OCI-LY7 (cell line): ENCODE measurements around the gene BBX. TPM values are rescaled to one million over a fixed set of nuclear protein-coding genes. Genes with fewer than 3 reads are reported as not detected.
A peak's percentile ranks its signal among the peaks of the same experiment; 100 is the strongest.

ENCODE experiments used
- BruUV-seq: library from RNA; stranded (reverse); fragments of 400-500 nt; replicated peaks from 2 replicates; lab custom pipeline; 2021; lab: Mats Ljungman, UMichigan
- CTCF ChIA-PET: fragments of 300-600 bp; sonication (Branson Sonifier 250); formaldehyde crosslinking; loops from one replicate; lab custom pipeline; 2022; ENCODE audit warnings: antibody characterized with exemption; ENCODE audit not compliant: unreplicated experiment; lab: Charles Lee
- POLR2A ChIA-PET: fragments of 300-600 bp; sonication (Branson Sonifier 250); formaldehyde crosslinking; loops from one replicate; lab custom pipeline; 2022; ENCODE audit warnings: antibody characterized with exemption; lab: Charles Lee
- DNase-seq: peaks from one replicate; pipeline ENCODE4 v3.0.0-alpha.2; 2015; ENCODE audit warnings: low spot score
- H2AFZ ChIP-seq: fragments of 200-600 bp; sonication (generic), shearing (Covaris generic); 2 replicates; pipeline ENCODE4 v1.6.1; 2014; ENCODE audit warnings: mild to moderate bottlenecking, antibody characterized with exemption, low read length, moderate library complexity
- H3K27ac ChIP-seq: fragments of 200-600 bp; sonication (generic); 2 replicates; pipeline ENCODE4 v1.5.1; 2014; ENCODE audit warnings: mixed run types, low read depth, mild to moderate bottlenecking, moderate library complexity, low read length, inconsistent platforms; ENCODE audit not compliant: poor library complexity, severe bottlenecking
- H3K36me3 ChIP-seq: fragments of 200-600 bp; sonication (generic); 2 replicates; pipeline ENCODE4 v1.6.1; 2014; ENCODE audit warnings: mild to moderate bottlenecking, antibody characterized with exemption, low read length, moderate library complexity, mixed read lengths; ENCODE audit not compliant: insufficient read depth
- H3K4me1 ChIP-seq: fragments of 200-600 bp; sonication (generic); 2 replicates; pipeline ENCODE4 v1.5.1; 2014; ENCODE audit warnings: mild to moderate bottlenecking, low read length; ENCODE audit not compliant: insufficient read depth, poor library complexity, severe bottlenecking
- H3K4me2 ChIP-seq: fragments of 200-600 bp; sonication (generic); 2 replicates; pipeline ENCODE4 v1.6.1; 2014; ENCODE audit warnings: mild to moderate bottlenecking, low read length
- H3K4me3 ChIP-seq: fragments of 200-600 bp; sonication (generic); 2 replicates; pipeline ENCODE4 v1.5.1; 2014; ENCODE audit warnings: mild to moderate bottlenecking, low read depth, low read length; ENCODE audit not compliant: poor library complexity, severe bottlenecking
- H3K79me2 ChIP-seq: fragments of 200-600 bp; sonication (generic); 2 replicates; pipeline ENCODE4 v1.6.1; 2016; ENCODE audit warnings: low read depth, mild to moderate bottlenecking, low read length, moderate library complexity, mixed read lengths; ENCODE audit not compliant: insufficient read depth
- H3K9me2 ChIP-seq: fragments of 200-600 bp; sonication (generic); 2 replicates; pipeline ENCODE4 v1.6.1; 2016; ENCODE audit warnings: mild to moderate bottlenecking, low read length, mixed read lengths; ENCODE audit not compliant: insufficient read depth
- H3K9me3 ChIP-seq: fragments of 200-600 bp; sonication (generic); 2 replicates; pipeline ENCODE4 v1.6.1; 2014; ENCODE audit warnings: mild to moderate bottlenecking, mixed run types, low read length, mixed read lengths
- H4K20me1 ChIP-seq: fragments of 200-600 bp; sonication (generic); 2 replicates; pipeline ENCODE4 v1.6.1; 2014; ENCODE audit warnings: mild to moderate bottlenecking, antibody characterized with exemption, low read length, moderate library complexity, mixed read lengths; ENCODE audit not compliant: insufficient read depth
- CTCF ChIP-seq: fragments of 200-600 bp; sonication (generic); conservative IDR thresholded peaks from 2 replicates; pipeline ENCODE4 v1.5.1; 2014; ENCODE audit warnings: mild to moderate bottlenecking, antibody characterized with exemption, low read length, moderate library complexity, mixed read lengths
- EZH2phosphoT487 ChIP-seq: fragments of 200-600 bp; sonication (generic); IDR thresholded peaks from 2 replicates; pipeline ENCODE4 v1.6.1; 2018; ENCODE audit warnings: low read depth, borderline replicate concordance, mild to moderate bottlenecking, mixed run types, antibody characterized with exemption, low read length, moderate library complexity, mixed read lengths
- intact Hi-C: fragments of 100-400 bp; cut with micrococcal nuclease; formaldehyde crosslinking; loops from one replicate; pipeline ENCODE4 v1.10.0; 2022; ENCODE audit not compliant: unreplicated experiment
- total RNA-seq, 2 experiments: library from RNA; depleted of rRNA in 1 of 2; stranded (reverse); fragments of >200 nt in 1 of 2; shearing (Covaris generic) in 1 of 2; gene quantifications; 2 replicates each; pipeline ENCODE4 v1.2.3, GENCODE V29; 2014 to 2022

Gene BBX
- total RNA-seq, 2 experiments from 2014 or later, result 27.0 to 49.8 TPM

- Histone ChIP-seq H3K9me2 (no peaks in the 10 kb centered on the region), H3K4me2 (no peak overlapping the region), H3K27ac (no peak overlapping the region), H4K20me1 (peaks cover 6% of the 10 kb centered on the region; the same call in 1 of the 2 replicates), H2AFZ (no peak overlapping the region), H3K79me2 (no peaks in the 10 kb centered on the region), H3K4me3 (no peak overlapping the region), H3K9me3 (no peaks in the 10 kb centered on the region), H3K4me1 (no peaks in the 10 kb centered on the region), H3K36me3 (no peaks in the 10 kb centered on the region)
- DNase-seq, result no peak
- intact Hi-C loops, result loop anchor here (2.0 to 5.0 kb wide), 2 partner anchors 110 to 270 kb away; no protein-coding TSS in a partner anchor
- POLR2A ChIA-PET, result interaction anchor here (0.6 to 1.2 kb wide), 2 partner anchors 288 to 306 kb away, joined by 4 read pairs; no protein-coding TSS in a partner anchor
- BruUV-seq, result no TSS peak
- CTCF ChIA-PET, result interaction anchor here (1.1 kb wide), 1 partner anchor 270 kb away, joined by 3 read pairs; no protein-coding TSS in a partner anchor
- no peak for TF ChIP-seq EZH2phosphoT487
- no peak for TF ChIP-seq CTCF
These were observed 19.9 kb downstream of the BBX start for GRCh38 chr3:107542665-107543064.

GRCh38 chr3:107543666-107544065, 20.9 kb downstream of the BBX start:
- Histone ChIP-seq H3K79me2 (no peaks in the 10 kb centered on the region), H3K9me2 (no peaks in the 10 kb centered on the region), H2AFZ (no peak overlapping the region), H3K9me3 (no peaks in the 10 kb centered on the region), H3K27ac (no peak overlapping the region), H4K20me1 (peaks cover 6% of the 10 kb centered on the region; the same call in 1 of the 2 replicates), H3K4me3 (no peak overlapping the region), H3K36me3 (peaks cover 6% of the 10 kb centered on the region; the same call in 1 of the 2 replicates), H3K4me1 (no peaks in the 10 kb centered on the region), H3K4me2 (no peak overlapping the region)
- DNase-seq, result peak; percentile 28
- ChIA-PET POLR2A (interaction anchor here (0.6 to 1.2 kb wide), 2 partner anchors 38 to 307 kb away, joined by 3 to 4 read pairs; no protein-coding TSS in a partner anchor), CTCF (interaction anchor here (1.1 kb wide), 1 partner anchor 271 kb away, joined by 3 read pairs; no protein-coding TSS in a partner anchor)
- TF ChIP-seq EZH2phosphoT487 (no peak), CTCF (peak; percentile 76)
- intact Hi-C loops, result loop anchor here (2.0 to 5.0 kb wide), 2 partner anchors 111 to 271 kb away; no protein-coding TSS in a partner anchor
- no TSS peak for BruUV-seq

GRCh38 chr3:107545680-107546120, 22.9 kb downstream of the BBX start:
- intact Hi-C loops, result no loop called here
- no peaks in the 10 kb centered on the region for H3K9me3 ChIP-seq
- H4K20me1 ChIP-seq, result peaks cover 6% of the 10 kb centered on the region; the same call in 1 of the 2 replicates
- H3K4me3 ChIP-seq, result no peak overlapping the region
- ChIA-PET POLR2A (interaction anchor here (0.6 to 1.7 kb wide), 7 partner anchors 20 to 678 kb away, joined by 3 to 8 read pairs (median 4); no protein-coding TSS in a partner anchor), CTCF (no interaction called here)
- H3K4me1 ChIP-seq, result no peaks in the 10 kb centered on the region
- H2AFZ ChIP-seq, result no peak overlapping the region
- no peaks in the 10 kb centered on the region for H3K79me2 ChIP-seq
- no TSS peak for BruUV-seq
- H3K4me2 ChIP-seq, result no peak overlapping the region
- peaks cover 8% of the 10 kb centered on the region; the same call in 1 of the 2 replicates for H3K36me3 ChIP-seq
- H3K9me2 ChIP-seq, result no peaks in the 10 kb centered on the region
- no peak for DNase-seq
- H3K27ac ChIP-seq, result no peak overlapping the region
- TF ChIP-seq CTCF, result no peak
- TF ChIP-seq EZH2phosphoT487, result no peak
